Tibial nerve (tissue), 4 donors: Measurements from ENCODE around the gene LRRC46.

ENCODE experiments used
- EP300 ChIP-seq, 2 donors: sonication (generic); formaldehyde crosslinking; IDR thresholded peaks; one replicate each; pipeline ENCODE4 v1.6.1; 2017; ENCODE audit warnings: antibody characterized with exemption in 2 of 2, mild to moderate bottlenecking in 1 of 2
- POLR2A ChIP-seq, 2 donors: fragments of 450-650 bp; IDR thresholded peaks; one replicate each; pipeline ENCODE4 v1.6.1; 2017; ENCODE audit warnings: antibody characterized with exemption in 2 of 2, mild to moderate bottlenecking in 2 of 2, moderate library complexity in 2 of 2
- TF ChIP-seq, protein P1 (sequence below), 5 experiments: fragments of 200-600 bp in 3 of 5; fragments of 450-650 bp in 2 of 5; sonication (generic) in 3 of 5; IDR thresholded peaks; one replicate each; pipeline ENCODE4 v1.5.1; 2016 to 2019; ENCODE audit warnings: antibody characterized with exemption in 5 of 5, mild to moderate bottlenecking in 3 of 5, moderate library complexity in 2 of 5

DNA sequence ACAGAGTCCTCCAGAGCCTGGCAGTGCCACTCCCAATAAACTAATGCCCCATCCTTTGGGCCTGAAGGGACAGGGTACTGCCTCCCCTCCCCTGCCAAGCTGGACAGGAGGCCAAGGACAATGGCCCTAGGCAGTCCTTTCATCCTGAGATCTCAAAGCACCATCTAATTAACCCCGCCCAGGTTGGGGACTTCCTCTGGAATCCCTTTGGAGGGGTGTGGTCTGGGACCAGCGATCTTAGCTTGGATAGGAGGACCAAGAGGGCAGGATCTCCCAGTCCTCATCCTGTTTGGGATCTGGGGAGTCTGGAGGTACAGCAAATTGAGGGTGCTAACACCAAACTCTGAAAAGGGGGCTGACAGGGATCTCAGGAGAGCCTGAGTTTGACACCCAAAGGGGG is 37.6 kb downstream of the LRRC46 start:
- TF ChIP-seq POLR2A (IDR thresholded peaks at IDR 0.05) = no peak
- TF ChIP-seq, protein P1, sequence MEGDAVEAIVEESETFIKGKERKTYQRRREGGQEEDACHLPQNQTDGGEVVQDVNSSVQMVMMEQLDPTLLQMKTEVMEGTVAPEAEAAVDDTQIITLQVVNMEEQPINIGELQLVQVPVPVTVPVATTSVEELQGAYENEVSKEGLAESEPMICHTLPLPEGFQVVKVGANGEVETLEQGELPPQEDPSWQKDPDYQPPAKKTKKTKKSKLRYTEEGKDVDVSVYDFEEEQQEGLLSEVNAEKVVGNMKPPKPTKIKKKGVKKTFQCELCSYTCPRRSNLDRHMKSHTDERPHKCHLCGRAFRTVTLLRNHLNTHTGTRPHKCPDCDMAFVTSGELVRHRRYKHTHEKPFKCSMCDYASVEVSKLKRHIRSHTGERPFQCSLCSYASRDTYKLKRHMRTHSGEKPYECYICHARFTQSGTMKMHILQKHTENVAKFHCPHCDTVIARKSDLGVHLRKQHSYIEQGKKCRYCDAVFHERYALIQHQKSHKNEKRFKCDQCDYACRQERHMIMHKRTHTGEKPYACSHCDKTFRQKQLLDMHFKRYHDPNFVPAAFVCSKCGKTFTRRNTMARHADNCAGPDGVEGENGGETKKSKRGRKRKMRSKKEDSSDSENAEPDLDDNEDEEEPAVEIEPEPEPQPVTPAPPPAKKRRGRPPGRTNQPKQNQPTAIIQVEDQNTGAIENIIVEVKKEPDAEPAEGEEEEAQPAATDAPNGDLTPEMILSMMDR (IDR thresholded peaks at IDR 0.05) = no peak
- TF ChIP-seq EP300 (IDR thresholded peaks at IDR 0.05) = no peak
